Activated effector memory CD4-positive, alpha-beta T cell treated with anti-CD3 and anti-CD28 coated beads, Interleukin-2, amount 50 U/mL, for 16 hours (primary cell): ENCODE data around the gene SMARCC1.
"Not testable (repeated sequence)": the region's sequence is repeated elsewhere in the genome, so short reads cannot be mapped to it uniquely, and the experiment has no call there.

Experiments used
- DNase-seq: peaks from one replicate; pipeline ENCODE4 v3.0.0-alpha.2; 2020

Gene SMARCC1

DNA sequence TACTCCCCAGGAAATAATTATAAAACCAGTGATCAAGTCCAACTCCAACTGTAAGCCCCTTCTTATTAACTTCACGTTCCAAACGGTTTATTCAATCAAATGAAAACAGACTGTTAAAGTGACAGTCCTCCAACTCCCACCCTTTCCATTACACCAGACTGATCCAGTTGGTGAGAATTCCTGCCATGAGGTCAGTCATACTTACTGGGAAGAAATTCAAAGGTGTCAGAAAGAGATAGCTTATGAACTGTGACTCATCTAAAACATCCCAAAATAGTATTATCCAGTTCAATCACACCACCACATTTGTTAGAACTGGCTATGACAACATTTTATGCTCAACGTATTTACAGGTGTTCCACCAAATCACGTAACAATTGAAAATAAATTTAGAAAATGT is 19.5 kb downstream of the SMARCC1 start:
- DNase-seq: no peak

DNA sequence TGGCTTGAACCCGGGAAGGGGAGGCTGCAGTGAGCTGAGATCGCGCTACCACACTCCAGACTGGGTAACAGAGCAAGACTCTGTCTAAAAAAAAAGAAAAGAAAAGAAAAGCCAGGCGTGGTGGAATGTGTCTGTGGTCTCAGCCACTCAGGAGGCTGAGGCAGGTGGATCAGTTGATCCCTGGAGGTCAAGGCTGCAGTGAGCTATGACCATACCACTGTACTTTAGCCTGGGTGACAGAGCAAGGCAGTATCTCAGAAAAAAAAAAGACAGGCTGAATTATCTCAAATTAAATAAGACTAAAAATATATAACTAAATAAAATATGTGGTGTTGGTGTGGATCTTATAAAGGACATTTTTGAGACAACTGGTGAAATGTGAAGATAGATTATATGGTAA is 20.6 kb downstream of the SMARCC1 start:
- no peak for DNase-seq

DNA sequence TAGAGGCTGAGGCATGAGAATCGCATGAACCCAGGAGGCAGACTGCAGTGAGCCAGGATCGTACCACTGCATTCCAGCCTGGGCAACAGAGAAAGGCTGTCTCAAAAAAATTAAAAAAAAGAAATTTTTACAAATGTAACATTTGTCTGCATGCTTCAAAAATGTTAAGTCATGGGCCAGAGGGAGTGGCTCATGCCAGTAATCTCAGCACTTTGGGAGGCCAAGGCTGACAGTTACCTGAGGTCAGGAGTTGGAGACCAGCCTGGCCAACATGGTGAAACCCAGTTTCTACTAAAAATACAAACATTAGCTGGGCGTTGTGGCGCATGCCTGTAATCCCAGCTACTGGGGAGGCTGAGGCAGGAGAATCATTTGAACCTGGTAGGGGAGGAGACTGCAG is 21.5 kb downstream of the SMARCC1 start:
- not testable (repeated sequence) for DNase-seq

DNA sequence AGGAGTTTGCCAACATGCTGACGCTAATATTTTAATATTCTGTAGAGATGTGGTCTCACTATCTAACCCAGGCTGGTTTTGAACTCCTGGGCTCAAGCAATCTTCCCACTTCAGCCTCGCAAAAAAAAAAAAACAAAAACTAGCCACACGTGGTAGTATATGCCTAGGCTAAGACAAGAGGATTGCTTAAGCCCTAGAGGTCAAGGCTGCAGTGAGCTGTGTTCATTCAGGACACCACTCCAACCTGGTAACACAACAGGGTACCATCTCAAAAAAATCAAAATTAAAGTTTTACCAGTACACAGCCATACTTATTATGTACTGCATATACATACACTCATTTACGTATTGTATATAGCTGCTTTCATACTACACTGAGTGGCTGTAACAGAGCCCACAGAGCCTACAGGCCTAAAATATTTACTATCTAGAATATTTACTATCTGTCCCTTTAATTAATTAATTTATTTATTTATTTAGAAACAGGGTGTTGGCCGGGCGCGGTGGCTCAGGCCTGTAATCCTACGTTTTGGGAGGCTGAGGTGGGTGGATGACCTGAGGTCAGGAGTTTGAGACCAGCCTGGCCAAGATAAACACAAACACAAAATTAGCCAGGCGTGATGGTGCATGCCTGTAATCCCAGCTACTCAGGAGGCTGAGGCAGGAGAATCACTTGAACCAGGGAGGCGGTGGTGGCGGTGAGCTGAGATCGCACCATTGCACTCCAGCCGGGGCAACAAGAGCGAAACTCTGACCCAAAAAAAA is 23.2 kb downstream of the SMARCC1 start:
- DNase-seq: no peak

DNA sequence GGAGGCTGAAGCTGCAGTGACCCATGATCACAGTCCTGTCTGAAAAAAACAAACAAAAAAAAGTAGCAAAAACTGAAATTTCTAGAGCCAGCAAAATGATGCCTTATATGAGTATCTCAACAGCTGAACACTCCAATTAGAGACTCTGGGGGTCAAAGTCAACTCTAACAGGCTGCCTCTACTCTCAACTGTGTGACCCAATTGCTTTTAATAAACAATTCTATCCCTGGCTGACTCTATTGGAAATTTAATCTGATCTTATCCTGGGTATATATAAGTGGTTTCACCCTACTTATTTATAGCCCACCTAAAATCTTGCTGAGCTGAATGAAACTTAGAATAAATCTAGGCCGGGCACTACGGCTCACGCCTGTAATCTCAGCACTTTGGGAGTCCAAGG is 29.0 kb downstream of the SMARCC1 start:
- DNase-seq: no peak

DNA sequence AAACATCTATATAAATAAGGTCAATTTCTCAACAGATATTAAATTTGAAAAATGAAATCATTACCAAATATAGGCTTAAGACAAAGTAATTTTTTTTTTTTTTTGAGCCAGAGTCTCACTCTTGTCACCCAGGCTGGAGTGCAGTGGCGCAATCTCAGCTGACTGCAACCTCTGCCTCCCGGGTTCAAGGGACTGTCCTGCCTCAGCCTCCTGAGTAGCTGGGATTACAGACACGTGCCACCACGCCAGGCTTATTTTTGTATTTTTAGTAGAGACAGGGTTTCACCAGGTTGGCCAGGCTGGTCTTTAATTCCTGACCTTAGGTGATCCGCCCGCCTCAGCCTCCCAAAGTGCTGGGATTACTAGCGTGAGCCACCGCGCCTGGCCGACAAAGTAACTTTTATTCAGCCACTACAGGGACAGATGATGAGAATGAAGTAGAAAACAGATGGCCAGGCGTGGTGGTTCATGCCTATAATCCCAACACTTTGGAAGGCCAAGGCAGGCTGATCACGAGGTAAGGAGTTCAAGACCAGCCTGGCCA is 30.8 kb downstream of the SMARCC1 start:
- not testable (repeated sequence) for DNase-seq

DNA sequence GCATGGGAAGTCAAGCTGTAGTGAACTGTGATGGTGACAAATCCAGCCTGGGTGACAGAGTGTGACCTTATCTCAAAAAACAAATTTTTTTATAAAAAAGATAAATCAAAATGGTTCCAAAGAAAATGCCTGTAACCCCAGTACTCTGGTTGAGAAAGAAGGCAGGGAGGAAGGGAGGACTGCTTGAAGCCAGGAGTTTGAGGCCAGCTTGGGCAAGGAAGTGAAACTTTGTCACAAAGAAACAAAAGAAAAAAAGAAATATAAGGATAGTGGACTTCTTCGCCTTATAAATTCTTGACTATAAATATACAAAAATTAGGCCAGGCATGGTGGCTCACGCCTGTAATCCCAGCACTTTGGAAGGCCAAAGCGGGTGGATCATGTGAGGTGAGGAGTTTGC is 34.1 kb downstream of the SMARCC1 start:
- DNase-seq: no peak

DNA sequence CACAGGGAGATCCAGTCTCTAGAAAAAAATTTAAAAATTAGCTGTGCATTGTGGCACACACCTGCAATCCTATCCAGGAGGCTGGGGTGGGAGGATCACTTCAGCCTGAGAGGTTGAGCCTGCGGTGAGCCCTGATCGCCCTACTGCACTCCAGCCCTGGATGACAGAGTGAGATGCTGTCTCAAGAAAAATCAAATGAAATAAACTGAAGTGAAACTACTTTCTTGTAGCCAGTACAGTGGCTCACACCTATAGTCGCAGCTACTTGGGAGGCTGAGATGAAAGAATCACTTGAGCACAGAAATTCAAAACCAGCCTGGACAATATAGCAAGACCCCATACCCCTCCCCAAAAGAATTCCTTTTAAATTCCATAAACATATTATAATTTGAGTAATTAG is 35.4 kb downstream of the SMARCC1 start:
- no peak for DNase-seq

DNA sequence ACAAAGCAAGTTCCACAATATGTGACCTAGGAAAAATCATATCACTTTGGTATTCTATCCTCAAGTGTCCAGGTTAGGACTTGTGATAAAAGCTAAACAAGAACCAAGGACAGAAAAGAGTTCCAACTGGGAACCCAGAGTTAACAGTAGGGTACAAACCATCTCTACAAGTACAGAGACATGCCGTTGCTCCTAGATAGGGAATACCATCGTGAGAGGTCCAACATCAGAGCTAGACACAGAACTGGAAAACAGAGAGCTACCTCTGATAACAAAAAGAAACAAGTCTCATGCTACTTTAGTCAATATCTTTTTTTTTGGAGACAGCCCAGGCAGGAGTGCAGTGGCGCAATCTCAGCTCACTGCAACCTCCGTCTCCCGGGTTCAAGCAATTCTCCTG is 37.8 kb downstream of the SMARCC1 start:
- no peak for DNase-seq

DNA sequence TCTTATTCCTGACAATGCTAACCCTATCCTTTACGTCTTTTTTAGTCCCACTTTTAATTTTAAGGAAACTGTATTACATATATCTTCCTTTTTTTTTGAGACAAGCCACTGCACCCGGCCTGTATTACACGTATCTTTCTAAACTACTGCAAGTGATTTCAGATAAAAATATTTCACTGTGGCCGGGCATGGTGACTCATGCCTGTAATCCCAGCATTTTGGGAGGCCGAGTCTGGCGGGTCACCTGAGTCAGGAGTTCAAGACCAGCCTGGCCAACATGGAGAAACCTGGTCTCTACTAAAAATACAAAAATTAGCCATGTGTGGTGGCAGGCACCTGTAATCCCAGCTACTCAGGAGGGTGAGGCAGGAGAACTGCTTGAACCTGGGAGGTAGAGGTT is 38.3 kb downstream of the SMARCC1 start:
- not testable (repeated sequence) for DNase-seq

DNA sequence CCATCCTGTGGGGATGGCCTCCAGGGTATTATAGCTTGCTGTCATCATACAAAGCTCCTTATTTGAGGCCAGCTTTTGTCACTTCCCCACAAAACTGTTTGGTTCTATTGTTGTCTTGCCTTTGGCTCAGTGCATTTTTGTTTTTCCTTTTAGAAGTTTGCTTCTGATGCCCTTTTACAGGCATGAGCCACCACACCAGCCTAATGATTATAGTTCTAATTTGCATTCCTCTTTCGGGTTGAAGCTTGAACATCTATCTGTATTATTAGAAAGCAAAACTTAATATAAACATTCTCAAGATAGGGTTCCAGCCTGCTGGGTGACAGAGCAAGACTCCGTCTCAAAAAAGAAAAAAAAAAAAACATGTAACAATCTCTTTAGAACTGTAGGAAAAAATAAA is 39.8 kb downstream of the SMARCC1 start:
- DNase-seq: no peak

DNA sequence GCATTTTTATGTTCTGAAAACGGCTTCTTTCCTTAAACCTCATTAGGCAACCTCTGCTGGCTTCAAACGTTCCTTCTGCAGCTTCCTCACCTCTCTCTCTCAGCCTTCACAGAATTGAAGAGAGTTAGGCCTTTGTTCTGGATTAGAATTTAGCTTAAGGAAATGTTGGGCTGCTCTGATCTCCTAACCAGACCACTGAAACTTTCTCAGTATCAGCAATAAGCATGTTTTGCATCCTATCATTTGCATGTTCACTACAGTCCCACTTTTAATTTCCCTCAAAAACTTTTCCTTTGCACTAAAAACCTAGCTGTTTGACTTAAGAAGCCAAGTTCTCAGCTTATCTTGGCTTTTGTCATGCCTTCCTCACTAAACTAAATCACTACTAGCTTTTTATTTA is 49.5 kb downstream of the SMARCC1 start:
- DNase-seq: no peak

DNA sequence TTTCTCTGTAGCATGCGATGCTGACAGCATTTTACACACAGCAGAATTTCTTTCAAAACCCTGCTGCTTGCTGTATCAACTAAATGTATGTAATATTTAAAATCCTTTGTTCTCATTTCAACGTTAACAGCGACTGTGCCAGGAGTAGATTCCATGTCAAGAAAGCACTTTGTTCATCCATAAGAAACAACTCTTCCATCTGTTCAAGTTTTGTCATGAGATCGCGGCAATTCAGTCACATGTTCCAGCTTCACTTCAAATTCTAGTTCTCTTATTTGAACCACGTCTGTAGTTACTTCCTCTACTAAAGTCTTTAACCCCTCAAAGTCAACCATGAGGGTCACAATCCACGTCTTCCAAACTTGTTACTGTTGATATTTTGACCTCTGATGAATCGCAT is 50.6 kb downstream of the SMARCC1 start:
- DNase-seq: no peak

DNA sequence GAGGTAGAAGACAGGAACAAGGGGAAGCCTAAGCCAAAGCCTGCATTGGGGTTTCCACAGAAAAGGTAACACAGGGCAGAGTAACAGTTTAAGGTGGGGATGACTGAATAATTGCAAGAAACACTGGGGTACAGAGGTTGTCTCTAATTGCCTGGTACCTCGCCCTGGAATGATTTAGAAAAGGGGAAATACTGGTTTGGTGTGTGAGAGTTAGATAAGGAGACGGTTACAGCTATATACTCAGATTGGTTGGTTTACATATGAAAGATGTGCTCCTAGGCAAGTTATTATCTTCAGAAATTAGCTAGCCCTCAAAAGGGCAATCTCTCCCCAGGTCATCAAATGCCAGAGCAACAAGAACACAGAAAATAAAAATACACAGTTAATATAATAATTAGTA is 58.8 kb downstream of the SMARCC1 start:
- no peak for DNase-seq

DNA sequence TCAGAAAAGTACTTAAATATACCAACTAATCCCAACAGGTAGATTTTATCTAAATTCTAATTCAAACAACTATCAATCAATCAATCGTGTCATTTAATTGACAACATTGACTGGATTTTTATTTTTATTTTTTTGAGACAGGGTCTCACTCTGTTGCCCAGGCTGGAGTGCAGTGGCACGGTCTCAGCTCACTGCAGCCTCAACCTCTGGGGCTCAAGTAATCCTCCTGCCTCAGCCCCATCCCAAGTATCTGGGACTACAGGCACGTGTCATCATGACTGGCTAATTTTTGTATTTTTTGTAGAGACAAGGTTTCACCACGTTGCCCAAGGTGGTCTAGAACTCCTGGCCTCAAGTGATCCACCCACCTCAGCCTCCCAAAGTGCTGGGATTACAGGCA is 64.2 kb downstream of the SMARCC1 start:
- DNase-seq: not testable (repeated sequence)

DNA sequence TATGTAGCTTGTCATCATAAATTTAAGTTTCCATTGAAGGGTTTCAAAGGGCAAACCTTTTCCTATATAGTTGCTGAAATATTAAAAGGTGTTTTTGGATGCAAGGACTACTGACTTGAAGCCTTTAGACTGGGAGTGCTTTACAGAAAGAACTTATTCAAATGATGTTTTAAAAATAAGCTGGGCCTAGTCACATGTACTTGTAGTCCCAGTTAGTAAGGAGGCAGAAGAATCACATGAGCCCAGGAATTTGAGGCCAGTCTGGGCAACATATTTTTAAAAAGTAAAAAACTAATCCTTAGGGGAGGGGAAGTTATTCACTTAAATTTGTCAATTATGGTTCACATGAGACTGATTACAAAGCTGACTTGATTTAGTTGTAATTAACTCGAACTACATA is 65.0 kb downstream of the SMARCC1 start:
- DNase-seq: no peak

DNA sequence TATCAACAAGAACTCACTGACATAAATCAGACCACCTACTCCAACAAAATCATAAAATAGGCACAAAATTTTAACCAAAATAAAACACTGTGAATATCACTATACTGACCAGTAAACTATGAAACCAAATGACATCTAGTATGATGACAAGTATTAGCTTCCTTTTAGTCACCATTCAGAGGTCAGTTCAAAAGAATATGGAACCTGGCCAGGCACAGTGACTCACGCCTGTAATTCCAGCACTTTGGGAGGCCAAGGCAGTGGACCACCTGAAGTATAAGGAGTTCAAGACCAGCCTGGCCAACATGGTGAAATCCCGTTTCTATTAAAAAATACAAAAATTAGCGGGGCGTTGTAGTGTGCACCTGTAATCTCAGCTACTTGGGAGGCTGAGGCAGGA is 65.8 kb downstream of the SMARCC1 start:
- no peak for DNase-seq

DNA sequence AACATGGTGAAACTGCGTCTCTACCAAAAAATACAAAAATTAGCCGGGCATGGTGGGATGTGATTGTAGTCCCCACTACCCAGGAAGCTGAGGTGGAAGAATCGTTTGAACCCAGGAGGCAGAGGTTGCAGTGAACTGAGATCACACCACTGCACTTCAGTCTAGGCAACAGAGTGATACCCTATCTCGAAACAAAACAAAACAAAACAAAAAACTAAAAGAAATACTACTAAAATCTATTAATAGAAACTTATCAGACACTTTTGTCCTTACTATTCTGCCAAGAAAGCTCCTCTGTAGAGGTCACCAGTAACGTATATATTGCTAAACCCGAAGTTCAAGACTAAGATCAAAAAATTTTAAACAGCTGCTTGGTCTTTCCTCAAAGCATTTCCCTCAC is 67.1 kb downstream of the SMARCC1 start:
- no peak for DNase-seq

DNA sequence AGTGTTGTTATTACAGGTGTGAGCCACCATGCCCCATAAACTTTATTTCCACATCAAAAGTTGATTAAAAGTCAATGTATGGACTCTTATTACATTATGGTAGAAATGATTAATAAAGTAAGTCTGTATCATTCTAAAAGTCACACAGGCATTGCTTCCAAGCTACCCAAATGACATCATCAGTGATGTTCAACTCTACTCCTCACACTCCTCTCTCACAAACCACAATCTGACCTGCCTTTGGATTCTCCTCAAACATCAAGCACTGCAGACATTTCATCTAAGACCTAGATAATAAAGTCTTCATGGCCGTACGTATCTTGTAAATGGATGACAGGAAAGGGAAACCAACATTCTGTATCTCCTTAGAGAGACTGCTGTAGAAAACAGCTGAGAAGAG is 68.0 kb downstream of the SMARCC1 start:
- DNase-seq: no peak

DNA sequence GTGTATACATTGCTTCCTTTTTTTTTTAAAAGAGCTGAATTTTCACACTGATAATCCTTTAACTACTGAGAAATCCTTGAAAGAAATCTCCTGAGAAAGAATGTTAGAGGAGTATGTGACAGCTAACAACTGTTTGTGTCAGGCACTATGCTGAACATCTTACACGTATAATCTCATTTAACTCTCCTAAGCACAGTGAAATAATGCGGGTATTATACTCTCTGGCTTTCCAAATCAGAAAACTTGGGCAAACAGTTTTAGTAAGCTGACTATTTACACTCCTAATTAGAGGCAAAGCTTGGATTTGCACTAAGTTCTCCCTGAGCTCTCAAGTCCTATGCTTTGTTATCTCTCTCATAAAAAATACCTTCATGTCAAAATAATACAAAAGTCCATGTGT is 69.3 kb downstream of the SMARCC1 start:
- no peak for DNase-seq

DNA sequence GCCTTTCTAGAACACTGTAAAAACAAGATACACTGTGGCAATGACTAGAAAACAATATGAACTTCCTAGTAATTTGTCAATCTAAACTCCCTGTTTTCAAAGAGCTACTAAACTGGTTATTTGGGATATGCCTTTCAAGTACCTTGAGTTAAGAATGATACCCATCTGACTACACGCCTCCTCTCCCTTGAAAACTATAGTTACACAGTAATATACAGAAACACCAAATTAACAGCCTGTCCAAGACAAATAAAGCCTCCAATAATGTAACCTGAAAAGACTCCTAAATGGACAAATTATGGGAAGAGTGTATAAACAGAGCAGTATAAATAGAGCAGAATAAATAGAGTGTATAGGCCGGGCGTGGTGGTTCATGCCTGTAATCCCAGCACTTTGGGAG is 70.1 kb downstream of the SMARCC1 start:
- no peak for DNase-seq

DNA sequence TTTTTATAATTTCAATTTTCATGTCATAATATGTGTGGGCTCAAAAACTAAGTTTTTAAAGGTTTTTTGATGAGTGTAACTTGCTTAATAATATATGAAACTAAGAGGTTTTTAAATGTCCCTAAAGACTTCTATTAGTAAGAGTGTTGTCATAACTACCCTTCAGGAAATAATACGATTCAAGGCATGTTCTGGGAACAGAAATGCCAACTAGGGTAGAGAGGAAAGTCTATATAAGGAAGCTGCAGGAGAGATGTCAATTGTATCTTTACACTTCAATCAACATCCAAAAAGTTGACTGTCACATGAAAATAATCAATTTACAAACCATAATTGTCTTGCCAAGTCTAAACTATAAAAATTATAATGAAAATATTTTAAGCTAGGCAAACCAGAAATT is 76.3 kb downstream of the SMARCC1 start:
- no peak for DNase-seq

DNA sequence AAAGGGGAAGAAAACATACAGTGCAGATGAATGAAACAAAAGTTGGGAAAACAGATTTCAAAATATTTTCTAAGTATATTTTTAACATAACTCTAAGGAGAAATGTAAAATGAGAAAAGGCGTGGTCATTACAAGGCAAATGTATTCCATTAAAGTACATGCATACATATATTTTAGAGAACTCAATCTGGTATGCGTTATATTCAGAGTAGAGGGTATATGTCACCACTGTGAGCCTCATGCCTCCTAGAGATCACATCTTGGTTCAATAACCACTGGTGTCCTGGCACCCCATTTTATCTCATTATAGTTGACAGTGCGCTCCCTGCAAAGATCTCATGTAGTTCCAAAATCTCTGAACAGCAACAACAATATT is 77.5 kb downstream of the SMARCC1 start:
- no peak for DNase-seq

DNA sequence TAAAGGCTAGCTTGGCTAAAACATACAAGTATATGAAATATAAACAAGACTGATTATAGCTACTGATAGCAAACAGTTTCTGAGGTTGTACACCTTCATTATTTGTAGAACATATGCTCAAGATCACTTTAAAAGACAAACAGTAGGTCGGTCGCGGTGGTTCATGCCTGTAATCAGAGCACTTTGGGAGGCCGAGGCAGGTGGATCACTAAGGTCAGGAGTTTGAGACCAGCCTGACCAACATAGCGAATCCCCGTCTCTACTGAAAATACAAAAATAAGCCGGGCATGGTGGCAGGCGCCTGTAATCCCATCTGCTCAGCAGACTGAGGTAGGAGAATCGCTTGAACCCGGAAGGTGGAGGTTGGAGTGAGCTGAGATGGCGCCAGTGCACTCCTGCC is 80.3 kb downstream of the SMARCC1 start:
- no peak for DNase-seq

DNA sequence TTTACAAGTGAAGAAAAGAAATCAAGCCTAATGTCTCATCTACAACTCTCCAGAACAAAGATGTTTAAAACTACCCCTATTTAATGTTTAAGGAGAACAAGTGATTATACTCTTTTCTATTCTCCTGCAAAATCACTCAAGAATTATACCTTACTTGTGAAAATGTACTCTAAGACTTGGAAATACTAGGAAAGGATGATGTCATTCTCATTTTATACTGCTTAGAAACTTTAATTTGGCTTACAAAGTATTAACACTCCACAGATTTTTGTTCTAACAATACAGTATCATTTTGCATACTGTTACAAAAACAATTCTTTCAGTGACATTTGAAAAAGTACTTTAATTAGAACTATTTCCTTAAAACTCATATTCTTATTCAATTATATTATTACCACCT is 89.5 kb downstream of the SMARCC1 start:
- no peak for DNase-seq
